Stimulated activated memory B cell treated with anti-CD40 and anti-IgM and Interleukin-4, amounts not matched to agents 10 μg/mL and 1 μg/mL and 100 μg/mL, for 72 hours (primary cell): ENCODE data around the gene SCYL2.
"Not testable (repeated sequence)": the region's sequence is repeated elsewhere in the genome, so short reads cannot be mapped to it uniquely, and the experiment has no call there.

Experiments used
- ATAC-seq: fragments of 150-1000 bp; cut with Tn5 transposase; 2 replicates; pipeline ENCODE4 v1.10.0; 2021
- H3K27ac Mint-ChIP-seq: one replicate; pipeline ENCODE4 v1.8.0; 2022; ENCODE audit warnings: mild to moderate bottlenecking, mixed read lengths
- H3K27me3 Mint-ChIP-seq: one replicate; pipeline ENCODE4 v1.8.0; 2022; ENCODE audit warnings: mixed read lengths
- H3K36me3 Mint-ChIP-seq: one replicate; pipeline ENCODE4 v1.8.0; 2022; ENCODE audit warnings: mixed read lengths
- H3K4me1 Mint-ChIP-seq: one replicate; pipeline ENCODE4 v1.8.0; 2022; ENCODE audit warnings: mixed read lengths
- H3K4me3 Mint-ChIP-seq: one replicate; pipeline ENCODE4 v1.8.0; 2022; ENCODE audit warnings: mild to moderate bottlenecking, moderate library complexity, mixed read lengths
- H3K9me3 Mint-ChIP-seq: one replicate; pipeline ENCODE4 v1.8.0; 2022; ENCODE audit warnings: mixed read lengths

SCYL2 gene

GRCh38 chr12:100266835-100267602 is at the start of gene SCYL2, which contains the start of gene DEPDC4:
Gene SCYL2, plus strand, starts transcription at chr12:100267177. Its CDS starts 15,794 bp downstream, at chr12:100282971.
Gene DEPDC4, minus strand, starts transcription at chr12:100267079. Its CDS starts 3 bp downstream, at chr12:100267076.
- H3K4me3 Mint-ChIP-seq: peak within 1 kb of the TSS; percentile 100
- H3K27me3 Mint-ChIP-seq: no peaks in the 10 kb centered on the region
- no peaks in the 10 kb centered on the region for H3K9me3 Mint-ChIP-seq
- peak; percentile 98 for ATAC-seq
- peak within 1 kb of the TSS; percentile 97 for H3K27ac Mint-ChIP-seq
- H3K4me1 Mint-ChIP-seq: peaks cover 25% of the 10 kb centered on the region
- H3K36me3 Mint-ChIP-seq: no peaks in the 10 kb centered on the region

- no peak for ATAC-seq
- H3K27ac Mint-ChIP-seq: no peak overlapping the region
- H3K27me3 Mint-ChIP-seq: no peaks in the 10 kb centered on the region
Measured at GRCh38 chr12:100219328-100220109, 47.5 kb upstream of the SCYL2 start.

GRCh38 chr12:100221523-100221922 is 45.5 kb upstream of the SCYL2 start:
- no peak overlapping the region for H3K4me3 Mint-ChIP-seq
- no peaks in the 10 kb centered on the region for H3K4me1 Mint-ChIP-seq
- H3K27me3 Mint-ChIP-seq: no peaks in the 10 kb centered on the region
- ATAC-seq: no peak
- no peak overlapping the region for H3K27ac Mint-ChIP-seq
- H3K9me3 Mint-ChIP-seq: no peaks in the 10 kb centered on the region
- H3K36me3 Mint-ChIP-seq: peaks cover 25% of the 10 kb centered on the region

More at GRCh38 chr12:100219328-100220109, 47.5 kb upstream of the SCYL2 start:
- Mint-ChIP-seq H3K4me1 (peaks cover 3% of the 10 kb centered on the region), H3K4me3 (no peak overlapping the region), H3K9me3 (no peaks in the 10 kb centered on the region), H3K36me3 (peaks cover 39% of the 10 kb centered on the region)

GRCh38 chr12:100222173-100222572 is 44.8 kb upstream of the SCYL2 start:
- not testable (repeated sequence) for H3K9me3 Mint-ChIP-seq, H3K4me1 Mint-ChIP-seq, H3K4me3 Mint-ChIP-seq, H3K27ac Mint-ChIP-seq, H3K27me3 Mint-ChIP-seq, ATAC-seq
- peaks cover 20% of the 10 kb centered on the region for H3K36me3 Mint-ChIP-seq

GRCh38 chr12:100225491-100225890 is 41.5 kb upstream of the SCYL2 start:
- peaks cover 10% of the 10 kb centered on the region for H3K36me3 Mint-ChIP-seq
- no peaks in the 10 kb centered on the region for H3K9me3 Mint-ChIP-seq
- no peaks in the 10 kb centered on the region for H3K27me3 Mint-ChIP-seq
- H3K27ac Mint-ChIP-seq: no peak overlapping the region
- H3K4me1 Mint-ChIP-seq: no peaks in the 10 kb centered on the region
- no peak for ATAC-seq
- H3K4me3 Mint-ChIP-seq: no peak overlapping the region

GRCh38 chr12:100229036-100229635 is 37.8 kb upstream of the SCYL2 start:
- no peaks in the 10 kb centered on the region for H3K36me3 Mint-ChIP-seq
- no peak for ATAC-seq
- no peak overlapping the region for H3K4me3 Mint-ChIP-seq
- no peaks in the 10 kb centered on the region for H3K27me3 Mint-ChIP-seq
- no peak overlapping the region for H3K27ac Mint-ChIP-seq
- H3K4me1 Mint-ChIP-seq: no peaks in the 10 kb centered on the region
- H3K9me3 Mint-ChIP-seq: no peaks in the 10 kb centered on the region

- ATAC-seq: no peak
- Mint-ChIP-seq H3K4me3 (no peak overlapping the region), H3K9me3 (no peaks in the 10 kb centered on the region), H3K4me1 (no peaks in the 10 kb centered on the region), H3K27ac (no peak overlapping the region), H3K36me3 (no peaks in the 10 kb centered on the region), H3K27me3 (no peaks in the 10 kb centered on the region)
Measured at GRCh38 chr12:100229876-100230275, 37.1 kb upstream of the SCYL2 start.

- H3K27ac Mint-ChIP-seq, H3K4me1 Mint-ChIP-seq, H3K4me3 Mint-ChIP-seq, H3K27me3 Mint-ChIP-seq, H3K9me3 Mint-ChIP-seq, ATAC-seq, H3K36me3 Mint-ChIP-seq: not testable (repeated sequence)
Measured at GRCh38 chr12:100231873-100232272, 35.1 kb upstream of the SCYL2 start.

GRCh38 chr12:100234166-100234565 is 32.8 kb upstream of the SCYL2 start:
- Mint-ChIP-seq H3K27me3 (no peaks in the 10 kb centered on the region), H3K27ac (no peak overlapping the region), H3K4me3 (no peak overlapping the region), H3K36me3 (no peaks in the 10 kb centered on the region), H3K4me1 (no peaks in the 10 kb centered on the region), H3K9me3 (no peaks in the 10 kb centered on the region)
- no peak for ATAC-seq

- no peaks in the 10 kb centered on the region for H3K36me3 Mint-ChIP-seq
- ATAC-seq: no peak
Measured at GRCh38 chr12:100234591-100235304, 32.2 kb upstream of the SCYL2 start.

GRCh38 chr12:100238801-100239200 is 28.2 kb upstream of the SCYL2 start:
- Mint-ChIP-seq H3K27ac (no peak overlapping the region), H3K4me3 (no peak overlapping the region), H3K36me3 (no peaks in the 10 kb centered on the region), H3K9me3 (no peaks in the 10 kb centered on the region), H3K4me1 (no peaks in the 10 kb centered on the region), H3K27me3 (no peaks in the 10 kb centered on the region)
- no peak for ATAC-seq

More at GRCh38 chr12:100234591-100235304, 32.2 kb upstream of the SCYL2 start:
- H3K4me3 Mint-ChIP-seq: no peak overlapping the region
- H3K9me3 Mint-ChIP-seq: no peaks in the 10 kb centered on the region
- no peaks in the 10 kb centered on the region for H3K4me1 Mint-ChIP-seq
- no peak overlapping the region for H3K27ac Mint-ChIP-seq
- H3K27me3 Mint-ChIP-seq: no peaks in the 10 kb centered on the region

- Mint-ChIP-seq H3K4me3 (no peak overlapping the region), H3K27ac (no peak overlapping the region), H3K4me1 (no peaks in the 10 kb centered on the region), H3K27me3 (no peaks in the 10 kb centered on the region), H3K9me3 (no peaks in the 10 kb centered on the region), H3K36me3 (no peaks in the 10 kb centered on the region)
- no peak for ATAC-seq
Measured at GRCh38 chr12:100239589-100239988, 27.4 kb upstream of the SCYL2 start.

- no peak overlapping the region for H3K27ac Mint-ChIP-seq
- H3K27me3 Mint-ChIP-seq: no peaks in the 10 kb centered on the region
- H3K4me3 Mint-ChIP-seq: no peak overlapping the region
- no peaks in the 10 kb centered on the region for H3K4me1 Mint-ChIP-seq
- H3K9me3 Mint-ChIP-seq: no peaks in the 10 kb centered on the region
- no peak for ATAC-seq
- H3K36me3 Mint-ChIP-seq: no peaks in the 10 kb centered on the region
Measured at GRCh38 chr12:100243137-100243536, 23.8 kb upstream of the SCYL2 start.

- Mint-ChIP-seq H3K9me3 (no peaks in the 10 kb centered on the region), H3K27me3 (no peaks in the 10 kb centered on the region), H3K4me1 (no peaks in the 10 kb centered on the region), H3K27ac (no peak overlapping the region), H3K36me3 (no peaks in the 10 kb centered on the region), H3K4me3 (no peak overlapping the region)
- ATAC-seq: no peak
Measured at GRCh38 chr12:100247765-100248164, 19.2 kb upstream of the SCYL2 start.

- Mint-ChIP-seq H3K27ac (no peak overlapping the region), H3K27me3 (no peaks in the 10 kb centered on the region), H3K36me3 (no peaks in the 10 kb centered on the region), H3K4me3 (no peak overlapping the region), H3K4me1 (no peaks in the 10 kb centered on the region), H3K9me3 (no peaks in the 10 kb centered on the region)
- ATAC-seq: no peak
Measured at GRCh38 chr12:100248886-100249285, 18.1 kb upstream of the SCYL2 start.
